Neural progenitor cell (in vitro differentiated cells): ENCODE data around the gene CCDC184.

Source experiments
- EZH2 ChIP-seq: fragments of 200-600 bp; sonication (generic); IDR thresholded peaks from 2 replicates; pipeline ENCODE4 v1.6.1; 2017; ENCODE audit warnings: antibody characterized with exemption, mild to moderate bottlenecking, moderate library complexity
- EZH2phosphoT487 ChIP-seq: fragments of 200-600 bp; sonication (generic); IDR thresholded peaks from 2 replicates; pipeline ENCODE4 v1.6.1; 2017; ENCODE audit warnings: antibody characterized with exemption
- TF ChIP-seq, protein P1 (sequence below): fragments of 200-600 bp; sonication (generic); IDR thresholded peaks from 2 replicates; pipeline ENCODE4 v1.5.1; 2017; ENCODE audit warnings: antibody characterized with exemption, mild to moderate bottlenecking

DNA sequence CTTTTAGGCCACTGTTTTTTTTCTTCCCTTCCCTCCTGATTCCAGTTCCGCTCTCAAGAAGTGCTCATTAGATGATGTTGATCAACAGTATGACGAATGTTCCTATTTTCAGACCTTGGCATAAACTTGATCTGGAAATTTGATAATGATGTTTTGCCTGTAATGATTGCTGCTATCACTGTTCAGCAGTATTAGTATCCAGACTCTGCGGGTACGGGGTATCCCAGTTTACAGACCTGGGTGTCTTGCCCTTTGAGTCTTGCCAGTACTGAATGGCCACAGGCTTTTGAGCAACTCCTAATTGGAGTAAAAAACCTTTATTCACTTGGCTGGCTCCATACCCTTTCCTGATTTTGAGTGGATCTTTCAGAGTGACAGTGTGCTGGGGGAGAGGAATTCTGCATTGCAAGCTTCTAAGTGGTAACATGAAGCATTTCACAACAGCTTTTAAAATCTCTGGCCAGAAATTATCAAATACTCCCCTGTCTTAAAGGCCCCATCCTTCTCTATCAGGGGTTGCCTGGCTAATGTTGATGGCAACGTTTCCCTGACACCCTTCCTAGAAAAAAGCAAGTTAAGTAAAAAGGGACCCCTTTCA lies 20.2 kb upstream of the CCDC184 start:
- TF ChIP-seq, protein P1, sequence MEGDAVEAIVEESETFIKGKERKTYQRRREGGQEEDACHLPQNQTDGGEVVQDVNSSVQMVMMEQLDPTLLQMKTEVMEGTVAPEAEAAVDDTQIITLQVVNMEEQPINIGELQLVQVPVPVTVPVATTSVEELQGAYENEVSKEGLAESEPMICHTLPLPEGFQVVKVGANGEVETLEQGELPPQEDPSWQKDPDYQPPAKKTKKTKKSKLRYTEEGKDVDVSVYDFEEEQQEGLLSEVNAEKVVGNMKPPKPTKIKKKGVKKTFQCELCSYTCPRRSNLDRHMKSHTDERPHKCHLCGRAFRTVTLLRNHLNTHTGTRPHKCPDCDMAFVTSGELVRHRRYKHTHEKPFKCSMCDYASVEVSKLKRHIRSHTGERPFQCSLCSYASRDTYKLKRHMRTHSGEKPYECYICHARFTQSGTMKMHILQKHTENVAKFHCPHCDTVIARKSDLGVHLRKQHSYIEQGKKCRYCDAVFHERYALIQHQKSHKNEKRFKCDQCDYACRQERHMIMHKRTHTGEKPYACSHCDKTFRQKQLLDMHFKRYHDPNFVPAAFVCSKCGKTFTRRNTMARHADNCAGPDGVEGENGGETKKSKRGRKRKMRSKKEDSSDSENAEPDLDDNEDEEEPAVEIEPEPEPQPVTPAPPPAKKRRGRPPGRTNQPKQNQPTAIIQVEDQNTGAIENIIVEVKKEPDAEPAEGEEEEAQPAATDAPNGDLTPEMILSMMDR: no peak
- TF ChIP-seq EZH2 (no peak), EZH2phosphoT487 (no peak)
